GM21381 (cell line): ENCODE measurements around the gene ATG10.
"Not testable (repeated sequence)": the region's sequence is repeated elsewhere in the genome, so short reads cannot be mapped to it uniquely, and the experiment has no call there.

Experiments used
- ATAC-seq: cut with Tn5 transposase; IDR thresholded peaks from one replicate; pipeline ENCODE4 v1.9.1; 2021; ENCODE audit warnings: mild to moderate bottlenecking, moderate library complexity; ENCODE audit not compliant: unreplicated experiment

ATG10 gene

GRCh38 chr5:81980598-81981260, 8.9 kb downstream of the ATG10 start:
- ATAC-seq: no peak

GRCh38 chr5:81982172-81982685, 10.4 kb downstream of the ATG10 start:
- not testable (repeated sequence) for ATAC-seq

- ATAC-seq: not testable (repeated sequence)
Observed at GRCh38 chr5:81983148-81983547, 11.3 kb downstream of the ATG10 start.

GRCh38 chr5:81983563-81983962, 11.7 kb downstream of the ATG10 start:
- ATAC-seq: not testable (repeated sequence)

- ATAC-seq: no peak
Observed at GRCh38 chr5:81986126-81986525, 14.3 kb downstream of the ATG10 start.

- no peak for ATAC-seq
Observed at GRCh38 chr5:81989204-81989603, 17.4 kb downstream of the ATG10 start.

GRCh38 chr5:81994679-81995078, 22.9 kb downstream of the ATG10 start:
- ATAC-seq: no peak

GRCh38 chr5:81995407-81995806, 23.6 kb downstream of the ATG10 start:
- ATAC-seq: no peak

GRCh38 chr5:82004511-82004910, 32.7 kb downstream of the ATG10 start:
- ATAC-seq: no peak

- not testable (repeated sequence) for ATAC-seq
Observed at GRCh38 chr5:82009869-82010268, 38.0 kb downstream of the ATG10 start.

- ATAC-seq: no peak
Observed at GRCh38 chr5:82010696-82011095, 38.9 kb downstream of the ATG10 start.

GRCh38 chr5:82011761-82012160, 39.9 kb downstream of the ATG10 start:
- no peak for ATAC-seq

GRCh38 chr5:82014644-82015043, 42.8 kb downstream of the ATG10 start:
- ATAC-seq: not testable (repeated sequence)

GRCh38 chr5:82018462-82018861, 46.6 kb downstream of the ATG10 start:
- ATAC-seq: no peak

- ATAC-seq: no peak
Observed at GRCh38 chr5:82019342-82020138, 47.7 kb downstream of the ATG10 start.

- no peak for ATAC-seq
Observed at GRCh38 chr5:82022499-82022898, 50.7 kb downstream of the ATG10 start.

GRCh38 chr5:82023644-82024043, 51.8 kb downstream of the ATG10 start:
- no peak for ATAC-seq

- ATAC-seq: no peak
Observed at GRCh38 chr5:82031220-82032119, 59.6 kb downstream of the ATG10 start.

GRCh38 chr5:82042894-82043293, 71.1 kb downstream of the ATG10 start:
- not testable (repeated sequence) for ATAC-seq

GRCh38 chr5:82044010-82044409, 72.2 kb downstream of the ATG10 start:
- ATAC-seq: no peak
